Hepatocyte (in vitro differentiated cells): Measurements from ENCODE around the gene TTLL3. TPM values are rescaled to one million over a fixed set of nuclear protein-coding genes. Genes with fewer than 3 reads are reported as not detected.
A peak's percentile ranks its signal among the peaks of the same experiment; 100 is the strongest.
"Not testable (repeated sequence)": the region's sequence is repeated elsewhere in the genome, so short reads cannot be mapped to it uniquely, and the experiment has no call there.

ENCODE experiments used
- DNase-seq: peaks from one replicate; pipeline ENCODE4 v3.0.0-alpha.2; 2016; ENCODE audit warnings: low spot score
- H2AFZ ChIP-seq: fragments of 200-600 bp; sonication (generic); 2 replicates; pipeline ENCODE4 v1.6.0; 2016; ENCODE audit warnings: antibody characterized with exemption, mild to moderate bottlenecking
- H3K27ac ChIP-seq: fragments of 200-600 bp; sonication (generic); 2 replicates; pipeline ENCODE4 v1.5.1; 2016; ENCODE audit warnings: mild to moderate bottlenecking
- H3K27me3 ChIP-seq: fragments of 200-600 bp; sonication (generic); 2 replicates; pipeline ENCODE4 v1.6.1; 2016
- H3K36me3 ChIP-seq: fragments of 200-600 bp; sonication (generic); replicated peaks from 2 replicates; pipeline ENCODE4 v1.5.1; 2016; ENCODE audit warnings: low read depth; ENCODE audit not compliant: insufficient read depth
- H3K4me1 ChIP-seq: fragments of 200-600 bp; sonication (generic); 2 replicates; pipeline ENCODE4 v1.5.1; 2016; ENCODE audit warnings: mild to moderate bottlenecking, moderate library complexity; ENCODE audit not compliant: insufficient read depth
- H3K4me2 ChIP-seq: fragments of 200-600 bp; sonication (generic); 2 replicates; pipeline ENCODE4 v1.6.0; 2016
- H3K4me3 ChIP-seq: fragments of 200-600 bp; sonication (generic); 2 replicates; pipeline ENCODE4 v1.5.1; 2016; ENCODE audit warnings: mild to moderate bottlenecking
- H3K79me2 ChIP-seq: fragments of 200-600 bp; sonication (generic); 2 replicates; pipeline ENCODE4 v1.6.0; 2017; ENCODE audit warnings: mild to moderate bottlenecking
- H3K9me2 ChIP-seq: fragments of 200-600 bp; sonication (generic); replicated peaks from 2 replicates; pipeline ENCODE4 v1.6.0; 2017; ENCODE audit warnings: mild to moderate bottlenecking; ENCODE audit not compliant: insufficient read depth
- H3K9me3 ChIP-seq: fragments of 200-600 bp; sonication (generic); 2 replicates; pipeline ENCODE4 v1.5.1; 2016; ENCODE audit warnings: low read depth, mild to moderate bottlenecking
- H4K20me1 ChIP-seq: fragments of 200-600 bp; sonication (generic); 2 replicates; pipeline ENCODE4 v1.6.0; 2016; ENCODE audit warnings: mild to moderate bottlenecking; ENCODE audit not compliant: insufficient read depth, poor library complexity, severe bottlenecking
- CTCF ChIP-seq: fragments of 200-600 bp; sonication (generic); IDR thresholded peaks from 2 replicates; pipeline ENCODE4 v1.5.1; 2016; ENCODE audit warnings: antibody characterized with exemption, mild to moderate bottlenecking; ENCODE audit not compliant: poor library complexity
- EZH2 ChIP-seq: fragments of 200-600 bp; sonication (generic); IDR thresholded peaks from 2 replicates; pipeline ENCODE4 v1.6.1; 2016; ENCODE audit warnings: antibody characterized with exemption, mild to moderate bottlenecking, borderline replicate concordance
- EZH2phosphoT487 ChIP-seq: fragments of 200-600 bp; sonication (generic); IDR thresholded peaks from one replicate; pipeline ENCODE4 v1.6.1; 2018; ENCODE audit warnings: antibody characterized with exemption, mild to moderate bottlenecking, low read depth, moderate library complexity; ENCODE audit not compliant: unreplicated experiment, severe bottlenecking
- WGBS: methylation state at CpG from one replicate; pipeline ENCODE4 v1.1.6; 2016; ENCODE audit warnings: low lambda C conversion rate; ENCODE audit errors: missing lambda C conversion rate; 5-methylcytosine and 5-hydroxymethylcytosine counted together
- polyA plus RNA-seq: library from polyadenylated mRNA; unstranded; fragments of >200 nt; fragmentation: Nextera tagmentation; extraction: Ambion mirVana; gene quantifications from 2 replicates; pipeline ENCODE4 v1.2.1, GENCODE V29; 2016
- total RNA-seq: library from RNA; depleted of rRNA; stranded (reverse); fragments of >200 nt; gene quantifications from 2 replicates; pipeline ENCODE4 v1.2.3, GENCODE V29; 2014

TTLL3 gene
- total and polyA plus RNA-seq, 2 experiments from 2014 or later, result 21.5 to 27.4 TPM

- no peaks in the 10 kb centered on the region for H3K9me3 ChIP-seq
- WGBS, result 83% methylated on average over 5 of the region's 5 CpGs
- no peaks in the 10 kb centered on the region for H3K27me3 ChIP-seq
- TF ChIP-seq CTCF, result no peak
- TF ChIP-seq EZH2phosphoT487, result no peak
- no peak for TF ChIP-seq EZH2
- H3K79me2 ChIP-seq, result no peaks in the 10 kb centered on the region
- H3K4me2 ChIP-seq, result peak overlapping the region; percentile 88
- no peaks in the 10 kb centered on the region for H4K20me1 ChIP-seq
- no peak overlapping the region for H3K27ac ChIP-seq
- peaks cover 19% of the 10 kb centered on the region for H3K4me1 ChIP-seq
- DNase-seq, result no peak
- H3K4me3 ChIP-seq, result no peak overlapping the region
- no peaks in the 10 kb centered on the region for H3K36me3 ChIP-seq
- H3K9me2 ChIP-seq, result no peaks in the 10 kb centered on the region
- H2AFZ ChIP-seq, result no peak overlapping the region
Measured at GRCh38 chr3:9769012-9769411, 41.0 kb upstream of the TTLL3 start.

DNA sequence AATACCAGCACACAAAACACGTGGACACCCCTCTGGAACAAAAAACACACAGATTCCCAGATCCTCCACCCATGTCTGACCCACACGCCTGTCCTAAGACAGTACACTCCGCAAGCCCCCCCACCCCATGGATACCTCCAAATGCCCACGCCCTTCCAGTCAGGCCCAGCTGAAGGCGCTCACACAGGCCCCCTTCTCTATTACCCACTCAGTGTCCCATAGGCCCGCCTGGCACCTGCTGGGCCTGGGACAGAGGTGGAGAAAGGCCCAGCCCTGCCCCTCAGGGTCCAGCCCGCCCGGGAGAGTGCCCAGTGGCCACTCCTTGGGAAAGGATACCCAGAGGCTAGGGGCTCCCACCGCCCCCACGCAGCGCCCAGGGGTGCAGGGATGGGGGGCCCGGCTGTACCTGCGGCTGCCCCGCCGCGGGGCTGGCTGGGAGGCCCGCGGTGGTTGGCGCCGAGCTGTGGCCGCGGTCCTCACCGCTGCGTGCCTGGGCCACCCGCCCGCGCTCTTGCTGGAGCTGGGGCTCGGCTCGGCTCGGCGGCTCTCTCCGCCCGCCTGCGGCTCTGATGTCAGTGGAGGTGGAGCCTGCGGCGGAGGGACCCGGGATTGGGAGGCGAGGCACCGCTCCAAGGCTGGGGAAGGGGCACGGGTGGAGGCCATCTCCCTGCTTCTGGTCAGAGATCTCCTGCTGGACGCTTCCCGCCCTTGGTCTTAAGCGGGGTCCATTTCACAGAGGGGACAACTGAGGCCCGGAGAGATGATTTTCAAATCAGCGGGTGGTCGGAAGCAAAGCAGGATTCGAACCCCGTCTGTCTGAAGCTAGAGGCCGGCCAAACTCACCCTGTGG, 40.4 kb upstream of the TTLL3 start, which contains the start of gene CAMK1:
Gene CAMK1 (minus strand): TSS at position 522 of the 850 bp plus-strand sequence. CDS start 2,198 bp downstream, outside the sequence.
- Histone ChIP-seq H3K9me2 (no peaks in the 10 kb centered on the region), H3K27me3 (no peaks in the 10 kb centered on the region), H2AFZ (peak within 1 kb of the TSS; percentile 56), H3K4me2 (peak within 1 kb of the TSS; percentile 88), H3K4me3 (peak within 1 kb of the TSS; percentile 62), H3K4me1 (peaks cover 19% of the 10 kb centered on the region), H4K20me1 (no peaks in the 10 kb centered on the region), H3K79me2 (no peaks in the 10 kb centered on the region), H3K9me3 (no peaks in the 10 kb centered on the region), H3K27ac (peak within 1 kb of the TSS; percentile 45), H3K36me3 (no peaks in the 10 kb centered on the region)
- peak; percentile 91 for DNase-seq
- 15% methylated on average over 43 of the region's 49 CpGs for WGBS
- TF ChIP-seq EZH2phosphoT487 (no peak), CTCF (no peak), EZH2 (no peak)

- Histone ChIP-seq H3K79me2 (no peaks in the 10 kb centered on the region), H2AFZ (peak overlapping the region; percentile 56), H3K9me2 (no peaks in the 10 kb centered on the region), H3K9me3 (no peaks in the 10 kb centered on the region), H4K20me1 (no peaks in the 10 kb centered on the region), H3K36me3 (no peaks in the 10 kb centered on the region), H3K4me3 (peak overlapping the region; percentile 62), H3K4me1 (peaks cover 19% of the 10 kb centered on the region), H3K27me3 (no peaks in the 10 kb centered on the region), H3K27ac (peak overlapping the region; percentile 45), H3K4me2 (peak overlapping the region; percentile 88)
- TF ChIP-seq EZH2, result no peak
- no peak for TF ChIP-seq CTCF
- TF ChIP-seq EZH2phosphoT487, result no peak
- 48% methylated on average over 15 of the region's 15 CpGs for WGBS
- peak; percentile 68 for DNase-seq
Measured at GRCh38 chr3:9770276-9770812, 39.7 kb upstream of the TTLL3 start.

DNA sequence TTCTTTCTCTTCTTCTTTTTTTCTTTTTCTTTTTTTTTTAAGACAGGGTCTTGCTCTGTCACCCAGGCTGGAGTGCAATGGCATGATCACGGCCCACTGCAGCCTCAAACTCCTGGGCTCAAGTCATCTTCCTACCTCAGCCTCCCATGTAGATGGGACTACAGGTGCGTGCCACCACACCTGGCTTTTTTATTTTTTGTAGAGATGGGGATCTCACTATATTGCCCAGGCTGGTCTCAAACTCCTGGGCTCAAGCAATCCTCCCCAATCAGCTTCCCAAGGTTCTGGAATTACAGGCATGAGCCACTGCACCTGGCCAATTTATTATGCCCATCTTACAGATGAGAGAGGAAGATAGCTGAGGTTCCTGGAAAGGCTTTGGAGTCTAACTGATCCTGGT, 39.1 kb upstream of the TTLL3 start:
- H3K9me3 ChIP-seq, H3K27ac ChIP-seq, H3K4me2 ChIP-seq, H3K4me3 ChIP-seq, H3K9me2 ChIP-seq, H4K20me1 ChIP-seq, H2AFZ ChIP-seq, H3K79me2 ChIP-seq, DNase-seq, H3K36me3 ChIP-seq, H3K27me3 ChIP-seq: not testable (repeated sequence)
- WGBS, result 86% methylated on average over 2 of the region's 2 CpGs
- peaks cover 19% of the 10 kb centered on the region for H3K4me1 ChIP-seq
